Vagina (tissue), 2 donors: ENCODE measurements around the gene TFAP2A. TPM values are rescaled to one million over a fixed set of nuclear protein-coding genes. Genes with fewer than 3 reads are reported as not detected.
A peak's percentile ranks its signal among the peaks of the same experiment; 100 is the strongest.

ENCODE experiments used
- DNase-seq, 2 donors: peaks; one replicate each; pipeline ENCODE4 v3.0.0-alpha.2; 2017; ENCODE audit errors: extremely low spot score in 2 of 2
- H3K27ac ChIP-seq: fragments of 200-600 bp; sonication (generic); one replicate; pipeline ENCODE4 v1.5.1; 2019
- H3K27me3 ChIP-seq: fragments of 200-600 bp; sonication (generic); one replicate; pipeline ENCODE4 v1.5.1; 2019
- H3K36me3 ChIP-seq, 2 donors: fragments of 200-600 bp; sonication (generic); one replicate each; pipeline ENCODE4 v1.5.1; 2017 to 2019
- H3K4me1 ChIP-seq: fragments of 200-600 bp; sonication (generic); one replicate; pipeline ENCODE4 v1.5.1; 2019
- H3K4me3 ChIP-seq, 2 donors: fragments of 200-600 bp; sonication (generic); 1 replicate in 1 of 2; 2 replicates in 1 of 2; pipeline ENCODE4 v1.5.1; 2016 to 2019
- H3K9me3 ChIP-seq: fragments of 200-600 bp; sonication (generic); one replicate; pipeline ENCODE4 v1.5.1; 2019
- POLR2A ChIP-seq, 2 donors: fragments of 450-650 bp; IDR thresholded peaks; one replicate each; pipeline ENCODE4 v1.6.1; 2017; ENCODE audit warnings: antibody characterized with exemption in 2 of 2, mild to moderate bottlenecking in 2 of 2, moderate library complexity in 2 of 2
- POLR2AphosphoS5 ChIP-seq, 2 donors: sonication (generic); formaldehyde crosslinking; IDR thresholded peaks; one replicate each; pipeline ENCODE4 v1.9.0; 2017; ENCODE audit warnings: antibody characterized with exemption in 2 of 2, mild to moderate bottlenecking in 2 of 2, low read depth in 1 of 2; ENCODE audit not compliant: insufficient read depth in 1 of 2
- intact Hi-C: fragments of 100-400 bp; cut with DNase I; formaldehyde crosslinking; loops from one replicate; pipeline ENCODE4 v1.15.1; 2023
- total RNA-seq: library from RNA; depleted of rRNA; stranded (reverse); fragments of >200 nt; gene quantifications from one replicate; pipeline ENCODE4 v1.2.3, GENCODE V29; 2016
- TF ChIP-seq, protein P1 (sequence below), 3 experiments: fragments of 450-650 bp in 2 of 3; fragments of 200-600 bp in 1 of 3; sonication (generic) in 1 of 3; IDR thresholded peaks; one replicate each; pipeline ENCODE4 v1.5.1; 2017 to 2019; ENCODE audit warnings: antibody characterized with exemption in 3 of 3, mild to moderate bottlenecking in 2 of 3, moderate library complexity in 2 of 3

Gene TFAP2A
- total RNA-seq, 1 donor from 2014 or later = 19.4 TPM

GRCh38 chr6:10404107-10404798 is 10.6 kb downstream of the TFAP2A start:
- Histone ChIP-seq H3K9me3 (no peaks in the 10 kb centered on the region), H3K4me3 (peak overlapping the region; percentile 48 to 52), H3K4me1 (peaks cover 21% of the 10 kb centered on the region), H3K36me3 (no peaks in the 10 kb centered on the region), H3K27me3 (no peaks in the 10 kb centered on the region), H3K27ac (peak overlapping the region; percentile 90)
- TF ChIP-seq POLR2AphosphoS5 (IDR thresholded peaks at IDR 0.05; ENCODE audit: insufficient read depth in 1 of 2, low read depth in 1 of 2) (peak in 1 of 2 donors; percentile 67), POLR2A (IDR thresholded peaks at IDR 0.05) (no peak)
- TF ChIP-seq, protein P1, sequence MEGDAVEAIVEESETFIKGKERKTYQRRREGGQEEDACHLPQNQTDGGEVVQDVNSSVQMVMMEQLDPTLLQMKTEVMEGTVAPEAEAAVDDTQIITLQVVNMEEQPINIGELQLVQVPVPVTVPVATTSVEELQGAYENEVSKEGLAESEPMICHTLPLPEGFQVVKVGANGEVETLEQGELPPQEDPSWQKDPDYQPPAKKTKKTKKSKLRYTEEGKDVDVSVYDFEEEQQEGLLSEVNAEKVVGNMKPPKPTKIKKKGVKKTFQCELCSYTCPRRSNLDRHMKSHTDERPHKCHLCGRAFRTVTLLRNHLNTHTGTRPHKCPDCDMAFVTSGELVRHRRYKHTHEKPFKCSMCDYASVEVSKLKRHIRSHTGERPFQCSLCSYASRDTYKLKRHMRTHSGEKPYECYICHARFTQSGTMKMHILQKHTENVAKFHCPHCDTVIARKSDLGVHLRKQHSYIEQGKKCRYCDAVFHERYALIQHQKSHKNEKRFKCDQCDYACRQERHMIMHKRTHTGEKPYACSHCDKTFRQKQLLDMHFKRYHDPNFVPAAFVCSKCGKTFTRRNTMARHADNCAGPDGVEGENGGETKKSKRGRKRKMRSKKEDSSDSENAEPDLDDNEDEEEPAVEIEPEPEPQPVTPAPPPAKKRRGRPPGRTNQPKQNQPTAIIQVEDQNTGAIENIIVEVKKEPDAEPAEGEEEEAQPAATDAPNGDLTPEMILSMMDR (IDR thresholded peaks at IDR 0.05) = peak in 1 of 3 experiments; percentile 32
- intact Hi-C loops = no loop called here
- DNase-seq = peak; percentile 92 to 96

DNA sequence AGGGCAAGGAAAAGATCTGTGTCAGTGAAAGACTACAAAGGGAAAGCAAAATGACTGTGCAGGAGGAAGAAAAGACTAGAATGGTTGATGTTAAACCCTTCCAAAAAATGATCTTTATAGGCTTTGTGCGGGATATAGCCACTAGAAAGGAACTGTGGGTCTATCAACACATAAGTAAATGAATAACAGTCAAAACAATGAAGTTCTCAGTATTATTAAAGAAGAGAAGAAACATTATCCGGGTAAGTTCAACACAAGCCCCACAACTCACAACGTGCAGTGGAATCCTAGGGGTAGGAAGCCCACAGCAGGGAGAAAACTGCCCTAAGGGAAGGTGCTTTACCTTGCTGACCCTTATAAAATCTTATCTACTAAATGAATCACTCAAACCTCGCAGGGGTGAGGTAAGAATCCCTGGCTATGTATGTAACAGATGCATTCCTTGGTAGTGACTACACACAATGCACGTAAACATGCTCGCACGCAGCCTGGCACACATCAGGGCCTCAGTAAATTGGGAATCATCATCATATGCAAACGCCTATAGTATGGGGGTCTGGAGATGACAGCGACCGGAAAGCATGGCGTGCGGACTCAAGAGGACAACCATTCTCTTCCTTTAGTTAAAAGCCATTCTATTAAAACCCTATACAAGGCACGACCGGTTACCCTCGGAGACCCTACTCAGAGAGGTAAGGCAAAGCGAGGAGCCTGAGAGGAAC is 11.3 kb downstream of the TFAP2A start:
- TF ChIP-seq POLR2A (IDR thresholded peaks at IDR 0.05) (no peak), POLR2AphosphoS5 (IDR thresholded peaks at IDR 0.05; ENCODE audit: insufficient read depth in 1 of 2, low read depth in 1 of 2) (peak in 1 of 2 donors; percentile 34)
- no peaks in the 10 kb centered on the region for H3K36me3 ChIP-seq
- H3K27ac ChIP-seq = peak overlapping the region; percentile 68
- DNase-seq = peak in 1 of 2 donors; percentile 87
- H3K4me3 ChIP-seq = peak overlapping the region; percentile 48 to 52
- intact Hi-C loops = no loop called here
- H3K27me3 ChIP-seq = no peaks in the 10 kb centered on the region
- H3K9me3 ChIP-seq = no peaks in the 10 kb centered on the region
- H3K4me1 ChIP-seq = peaks cover 21% of the 10 kb centered on the region

- Histone ChIP-seq H3K27ac (peak overlapping the region; percentile 68), H3K36me3 (no peaks in the 10 kb centered on the region), H3K4me1 (peaks cover 21% of the 10 kb centered on the region), H3K4me3 (no peak overlapping the region), H3K9me3 (no peaks in the 10 kb centered on the region), H3K27me3 (no peaks in the 10 kb centered on the region)
- intact Hi-C loops = no loop called here
- no peak for DNase-seq
- TF ChIP-seq POLR2AphosphoS5 (IDR thresholded peaks at IDR 0.05; ENCODE audit: insufficient read depth in 1 of 2, low read depth in 1 of 2) = no peak
- TF ChIP-seq, protein P1 (IDR thresholded peaks at IDR 0.05) = no peak
- no peak for TF ChIP-seq POLR2A (IDR thresholded peaks at IDR 0.05)
These were observed 12.1 kb downstream of the TFAP2A start for GRCh38 chr6:10402648-10403311.

GRCh38 chr6:10401632-10402223 is 13.1 kb downstream of the TFAP2A start:
- H3K27ac ChIP-seq = no peak overlapping the region
- no peaks in the 10 kb centered on the region for H3K9me3 ChIP-seq

More at GRCh38 chr6:10401632-10402223, 13.1 kb downstream of the TFAP2A start:
- H3K36me3 ChIP-seq = no peaks in the 10 kb centered on the region
- no peaks in the 10 kb centered on the region for H3K27me3 ChIP-seq
- H3K4me1 ChIP-seq = peaks cover 21% of the 10 kb centered on the region
- DNase-seq = no peak
- intact Hi-C loops = no loop called here
- TF ChIP-seq, protein P1 (IDR thresholded peaks at IDR 0.05) = no peak
- H3K4me3 ChIP-seq = no peak overlapping the region
